Esophagus squamous epithelium (tissue), 5 donors: ENCODE measurements around the gene RARB. TPM values are rescaled to one million over a fixed set of nuclear protein-coding genes. Genes with fewer than 3 reads are reported as not detected.

Source experiments
- DNase-seq: peaks from one replicate; lab custom pipeline; 2025; lab: John Stamatoyannopoulos, UW
- H3K27ac ChIP-seq, 4 donors: fragments of 200-600 bp; sonication (generic); one replicate each; pipeline ENCODE4 v1.5.1; 2016 to 2019; ENCODE audit warnings: mild to moderate bottlenecking in 1 of 4
- H3K27me3 ChIP-seq, 4 donors: fragments of 200-600 bp; sonication (generic); 1 replicate in 3 of 4; 2 replicates in 1 of 4; pipeline versions ENCODE4 v1.5.1 to v1.6.0; 2017 to 2021; ENCODE audit warnings: antibody characterized with exemption in 1 of 4
- H3K36me3 ChIP-seq, 3 donors: fragments of 200-600 bp; sonication (generic); one replicate each; pipeline ENCODE4 v1.5.1; 2016 to 2019
- H3K4me1 ChIP-seq, 3 donors: fragments of 200-600 bp; sonication (generic); one replicate each; pipeline ENCODE4 v1.5.1; 2017 to 2019
- H3K4me3 ChIP-seq, 4 donors: fragments of 200-600 bp; sonication (generic); 1 replicate in 3 of 4; 2 replicates in 1 of 4; pipeline ENCODE4 v1.5.1; 2016 to 2019; ENCODE audit warnings: mild to moderate bottlenecking in 2 of 4, moderate library complexity in 1 of 4
- H3K9me3 ChIP-seq, 3 donors: fragments of 200-600 bp; sonication (generic); one replicate each; pipeline ENCODE4 v1.5.1; 2016 to 2019
- CTCF ChIP-seq, 6 experiments: fragments of 450-650 bp in 4 of 6; fragments of 200-600 bp in 2 of 6; sonication (generic) in 2 of 6; IDR thresholded peaks; one replicate each; pipeline ENCODE4 v1.5.1; 2016 to 2019; ENCODE audit warnings: antibody characterized with exemption in 6 of 6, mild to moderate bottlenecking in 4 of 6, moderate library complexity in 4 of 6
- POLR2A ChIP-seq, 4 donors: fragments of 450-650 bp; IDR thresholded peaks; one replicate each; pipeline ENCODE4 v1.6.1; 2017; ENCODE audit warnings: antibody characterized with exemption in 4 of 4, mild to moderate bottlenecking in 4 of 4, moderate library complexity in 3 of 4
- WGBS, 2 donors: methylation state at CpG; one replicate each; pipeline ENCODE4 v1.1.5; 2018; 5-methylcytosine and 5-hydroxymethylcytosine counted together
- intact Hi-C: fragments of 100-400 bp; cut with DNase I; formaldehyde crosslinking; loops from one replicate; pipeline ENCODE4 v1.15.0; 2022
- total RNA-seq, 4 donors: library from RNA; depleted of rRNA; stranded (reverse); fragments of >200 nt; gene quantifications; one replicate each; pipeline ENCODE4 v1.1.0, GENCODE V29; 2016
- donor health status: DM: yes; HTN: yes; CAD: no.

The RARB gene
- total RNA-seq, 4 donors from 2014 or later, result 1.9 to 9.0 (median 3.5) TPM

GRCh38 chr3:25611193-25611592 is 183.1 kb downstream of the RARB start:
- Histone ChIP-seq H3K4me1 (no peaks in the 10 kb centered on the region), H3K36me3 (peaks cover 0 to 100% (median 29%) of the 10 kb centered on the region in 3 donors), H3K27me3 (no peaks in the 10 kb centered on the region), H3K27ac (no peak overlapping the region), H3K9me3 (no peaks in the 10 kb centered on the region), H3K4me3 (no peak overlapping the region)
- DNase-seq, result no peak
- intact Hi-C loops, result no loop called here
- no peak for TF ChIP-seq CTCF (IDR thresholded peaks at IDR 0.05)
- TF ChIP-seq POLR2A (IDR thresholded peaks at IDR 0.05), result no peak
- WGBS, 2 donors, result 89 to 96% methylated on average over 5 of the region's 5 CpGs

GRCh38 chr3:25618028-25618427 is 190.0 kb downstream of the RARB start:
- no peak for TF ChIP-seq CTCF (IDR thresholded peaks at IDR 0.05)
- no peak for TF ChIP-seq POLR2A (IDR thresholded peaks at IDR 0.05)
- peaks cover 0 to 99% (median 7%) of the 10 kb centered on the region in 3 donors for H3K36me3 ChIP-seq
- intact Hi-C loops, result no loop called here
- no peaks in the 10 kb centered on the region for H3K9me3 ChIP-seq
- H3K4me1 ChIP-seq, result no peaks in the 10 kb centered on the region
- DNase-seq, result no peak
- no peak overlapping the region for H3K4me3 ChIP-seq
- H3K27ac ChIP-seq, result no peak overlapping the region
- no peaks in the 10 kb centered on the region for H3K27me3 ChIP-seq

- no peak overlapping the region for H3K27ac ChIP-seq
- DNase-seq, result no peak
- intact Hi-C loops, result no loop called here
- TF ChIP-seq CTCF (IDR thresholded peaks at IDR 0.05), result no peak
- no peak for TF ChIP-seq POLR2A (IDR thresholded peaks at IDR 0.05)
- no peaks in the 10 kb centered on the region for H3K27me3 ChIP-seq
- H3K36me3 ChIP-seq, result peaks cover 0 to 99% (median 12%) of the 10 kb centered on the region in 3 donors
- no peaks in the 10 kb centered on the region for H3K4me1 ChIP-seq
- no peak overlapping the region for H3K4me3 ChIP-seq
- H3K9me3 ChIP-seq, result no peaks in the 10 kb centered on the region
These were observed 191.3 kb downstream of the RARB start for GRCh38 chr3:25619382-25619781.

GRCh38 chr3:25620493-25620892 is 192.4 kb downstream of the RARB start:
- no peak for TF ChIP-seq CTCF (IDR thresholded peaks at IDR 0.05)
- TF ChIP-seq POLR2A (IDR thresholded peaks at IDR 0.05), result no peak
- no peaks in the 10 kb centered on the region for H3K27me3 ChIP-seq
- peaks cover 0 to 99% (median 12%) of the 10 kb centered on the region in 3 donors for H3K36me3 ChIP-seq
- intact Hi-C loops, result no loop called here
- DNase-seq, result no peak
- WGBS, 2 donors, result 94 to 96% methylated on average over 5 of the region's 5 CpGs
- H3K4me1 ChIP-seq, result no peaks in the 10 kb centered on the region
- no peak overlapping the region for H3K4me3 ChIP-seq
- H3K9me3 ChIP-seq, result no peaks in the 10 kb centered on the region
- no peak overlapping the region for H3K27ac ChIP-seq

GRCh38 chr3:25621087-25621486 is 193.0 kb downstream of the RARB start:
- intact Hi-C loops, result no loop called here
- no peak overlapping the region for H3K27ac ChIP-seq
- no peak for TF ChIP-seq CTCF (IDR thresholded peaks at IDR 0.05)
- TF ChIP-seq POLR2A (IDR thresholded peaks at IDR 0.05), result no peak
- 86% methylated on average over 2 of the region's 2 CpGs for WGBS, 2 donors
- no peaks in the 10 kb centered on the region for H3K27me3 ChIP-seq
- no peak overlapping the region for H3K4me3 ChIP-seq
- DNase-seq, result no peak
- peaks cover 0 to 99% (median 12%) of the 10 kb centered on the region in 3 donors for H3K36me3 ChIP-seq
- no peaks in the 10 kb centered on the region for H3K4me1 ChIP-seq
- H3K9me3 ChIP-seq, result no peaks in the 10 kb centered on the region
